ENCODE data around the gene TBC1D22A.

- TF ChIP-seq, protein P1, sequence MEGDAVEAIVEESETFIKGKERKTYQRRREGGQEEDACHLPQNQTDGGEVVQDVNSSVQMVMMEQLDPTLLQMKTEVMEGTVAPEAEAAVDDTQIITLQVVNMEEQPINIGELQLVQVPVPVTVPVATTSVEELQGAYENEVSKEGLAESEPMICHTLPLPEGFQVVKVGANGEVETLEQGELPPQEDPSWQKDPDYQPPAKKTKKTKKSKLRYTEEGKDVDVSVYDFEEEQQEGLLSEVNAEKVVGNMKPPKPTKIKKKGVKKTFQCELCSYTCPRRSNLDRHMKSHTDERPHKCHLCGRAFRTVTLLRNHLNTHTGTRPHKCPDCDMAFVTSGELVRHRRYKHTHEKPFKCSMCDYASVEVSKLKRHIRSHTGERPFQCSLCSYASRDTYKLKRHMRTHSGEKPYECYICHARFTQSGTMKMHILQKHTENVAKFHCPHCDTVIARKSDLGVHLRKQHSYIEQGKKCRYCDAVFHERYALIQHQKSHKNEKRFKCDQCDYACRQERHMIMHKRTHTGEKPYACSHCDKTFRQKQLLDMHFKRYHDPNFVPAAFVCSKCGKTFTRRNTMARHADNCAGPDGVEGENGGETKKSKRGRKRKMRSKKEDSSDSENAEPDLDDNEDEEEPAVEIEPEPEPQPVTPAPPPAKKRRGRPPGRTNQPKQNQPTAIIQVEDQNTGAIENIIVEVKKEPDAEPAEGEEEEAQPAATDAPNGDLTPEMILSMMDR (IDR thresholded peaks at IDR 0.05), result no peak
- TF ChIP-seq POLR2A (IDR thresholded peaks at IDR 0.05), result no peak
Observed at GRCh38 chr22:46917771-46918101, 155.3 kb downstream of the TBC1D22A start.
